Ramos (cell line): ENCODE data around the gene POP5.
"Not testable (repeated sequence)": the region's sequence is repeated elsewhere in the genome, so short reads cannot be mapped to it uniquely, and the experiment has no call there.

ENCODE experiments used
- in situ Hi-C: fragments of 300-500 bp; cut with MboI; formaldehyde crosslinking; loops from one replicate; pipeline ENCODE4 v1.14.3; 2022; ENCODE audit warnings: low sequenced_read_pairs; ENCODE audit not compliant: unreplicated experiment

The POP5 gene

DNA sequence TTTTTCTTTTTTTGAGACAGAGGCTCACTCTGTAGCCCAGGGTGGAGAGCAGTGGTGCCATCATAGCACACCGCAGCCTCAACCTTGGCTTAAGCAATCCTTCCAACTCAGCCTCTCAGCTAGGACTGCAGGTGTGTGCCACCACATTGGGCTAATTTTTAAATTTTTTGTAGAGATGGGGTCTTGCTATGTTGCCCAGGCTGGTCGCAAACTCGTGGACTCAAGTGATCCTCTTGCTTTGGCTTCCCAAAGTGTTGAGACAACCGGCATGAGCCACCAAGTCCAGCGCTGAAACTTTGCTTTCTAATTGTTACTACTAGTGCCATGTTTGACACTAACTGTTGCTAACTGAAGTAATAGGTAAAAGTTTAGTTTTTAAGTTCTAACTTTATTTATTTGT lies 39.0 kb downstream of the POP5 start:
- in situ Hi-C loops = no loop called here

GRCh38 chr12:120540445-120540844 lies 40.8 kb downstream of the POP5 start:
- in situ Hi-C loops = no loop called here

DNA sequence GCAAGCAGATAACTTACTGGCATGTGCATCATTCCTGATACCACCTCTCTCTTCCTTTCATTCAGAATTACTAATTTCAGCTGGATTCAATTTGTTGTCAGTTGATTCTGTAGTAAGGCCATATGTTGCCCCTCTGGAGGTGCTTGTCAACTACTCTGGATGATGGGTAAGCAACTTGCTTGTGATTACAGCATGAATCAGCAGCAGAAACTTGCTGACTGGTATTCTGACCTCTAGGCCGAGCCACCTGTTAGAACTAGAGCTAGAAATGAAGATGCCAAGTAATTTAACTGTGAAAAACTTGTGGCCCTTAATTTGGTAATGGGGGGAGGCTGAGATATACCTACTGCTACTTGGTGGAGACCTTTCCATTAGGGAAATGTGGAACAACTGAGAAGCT lies 41.9 kb downstream of the POP5 start:
- in situ Hi-C loops = no loop called here

DNA sequence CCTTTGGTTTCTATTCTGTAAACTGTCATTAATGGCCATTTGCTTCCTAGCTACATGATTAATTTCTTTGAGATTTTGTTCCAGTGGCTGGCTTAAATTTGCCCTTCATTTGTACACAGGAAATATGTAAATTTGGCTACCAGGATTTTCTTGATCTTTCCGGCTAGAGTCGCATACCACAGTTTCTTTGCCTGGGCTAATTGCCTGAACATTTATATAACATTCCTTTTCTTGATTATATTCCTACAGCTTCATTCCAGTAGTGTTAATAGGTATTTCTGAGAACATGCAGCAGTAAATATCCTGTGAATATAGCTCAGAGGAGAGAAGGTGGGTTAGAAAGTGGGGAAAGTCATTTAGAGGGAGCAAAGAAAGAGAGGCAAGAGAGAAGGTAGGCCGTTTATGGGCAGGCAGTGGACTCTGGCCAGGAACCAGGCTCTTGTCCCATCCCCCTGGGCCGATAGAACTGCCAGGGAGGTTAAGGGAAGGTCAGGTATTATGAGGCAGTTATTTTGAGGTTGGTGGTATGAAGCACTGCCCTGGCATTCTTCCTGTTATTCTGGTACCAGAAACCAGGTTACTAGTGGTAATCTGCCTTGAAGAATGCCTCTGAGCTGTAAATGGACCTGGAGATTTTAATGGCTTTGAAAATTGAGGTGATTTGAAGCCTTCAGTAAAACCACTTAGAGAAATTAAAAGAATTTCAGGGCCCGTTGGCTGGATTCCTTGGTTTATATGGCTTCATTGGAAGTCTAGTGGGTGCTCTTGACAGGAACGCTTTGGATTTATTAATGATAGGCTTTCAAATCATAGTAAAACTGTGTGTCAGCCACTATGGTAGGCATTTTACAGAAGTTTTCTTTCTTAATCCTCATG lies 42.7 kb downstream of the POP5 start:
- in situ Hi-C loops = no loop called here

GRCh38 chr12:120537856-120538220 lies 43.4 kb downstream of the POP5 start:
- in situ Hi-C loops = no loop called here

DNA sequence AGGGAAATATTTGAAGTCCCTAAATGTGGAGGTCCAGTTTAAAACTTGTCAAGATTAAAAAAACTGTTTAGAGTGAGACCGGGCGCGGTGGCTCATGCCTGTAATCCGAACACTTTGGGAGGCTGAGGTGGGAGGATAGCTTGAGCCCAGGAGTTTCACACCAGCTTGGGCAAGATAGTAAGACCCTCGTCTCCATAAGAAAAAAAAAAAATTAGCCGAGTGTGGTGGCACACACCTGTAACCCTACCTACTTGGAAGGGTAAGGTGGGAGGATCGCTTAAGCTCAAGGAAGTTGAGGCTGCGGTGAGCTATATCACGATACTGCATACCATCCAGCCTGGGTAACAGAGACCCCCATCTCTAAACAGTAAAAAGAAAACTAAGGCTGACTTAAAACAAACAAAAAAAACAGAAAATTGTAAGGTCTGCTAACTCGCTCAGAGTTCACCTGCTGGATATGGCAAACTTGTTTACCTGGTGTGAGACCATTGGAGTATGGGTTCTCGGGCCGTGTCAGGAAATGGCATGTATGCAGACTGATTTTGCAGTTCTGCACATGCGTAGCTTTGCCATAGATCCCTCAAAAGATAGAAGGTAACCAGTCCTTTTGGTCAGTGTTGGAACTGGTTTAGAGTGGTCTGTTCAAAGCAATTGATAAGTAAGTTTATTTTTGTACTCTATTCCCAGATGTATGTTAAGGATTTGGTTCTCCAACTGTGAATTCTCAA lies 45.0 kb downstream of the POP5 start:
- in situ Hi-C loops = no loop called here

- in situ Hi-C loops = no loop called here
Measured at GRCh38 chr12:120534703-120535655, 46.2 kb downstream of the POP5 start.

DNA sequence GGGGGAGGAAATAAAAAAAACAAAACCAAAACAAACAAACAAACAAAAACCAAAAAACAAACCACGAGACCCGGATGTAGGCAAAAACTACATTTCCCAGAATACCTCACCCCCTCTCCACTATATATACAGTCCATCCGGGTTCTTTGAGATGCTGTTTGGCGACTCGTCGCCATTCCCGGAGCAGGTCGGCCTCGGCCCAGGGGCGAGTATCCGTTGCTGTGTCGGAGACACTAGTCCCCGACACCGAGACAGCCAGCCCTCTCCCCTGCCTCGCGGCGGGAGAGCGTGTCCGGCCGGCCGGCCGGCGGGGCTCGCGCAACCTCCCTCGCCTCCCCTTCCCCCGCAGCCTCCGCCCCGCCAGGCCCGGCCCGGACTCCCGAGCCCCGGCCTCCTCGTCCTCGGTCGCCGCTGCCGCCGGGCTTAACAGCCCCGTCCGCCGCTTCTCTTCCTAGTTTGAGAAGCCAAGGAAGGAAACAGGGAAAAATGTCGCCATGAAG lies 46.9 kb downstream of the POP5 start, which contains the start of gene RNF10:
Gene RNF10, plus strand, starts transcription at position 154 of the 500 bp plus-strand sequence. CDS start 456 bp downstream, outside the sequence.
- in situ Hi-C loops = no loop called here

- in situ Hi-C loops = no loop called here
Measured at GRCh38 chr12:120532701-120533238, 48.4 kb downstream of the POP5 start.

GRCh38 chr12:120530418-120530761 lies 50.8 kb downstream of the POP5 start:
- in situ Hi-C loops = not testable (repeated sequence)

DNA sequence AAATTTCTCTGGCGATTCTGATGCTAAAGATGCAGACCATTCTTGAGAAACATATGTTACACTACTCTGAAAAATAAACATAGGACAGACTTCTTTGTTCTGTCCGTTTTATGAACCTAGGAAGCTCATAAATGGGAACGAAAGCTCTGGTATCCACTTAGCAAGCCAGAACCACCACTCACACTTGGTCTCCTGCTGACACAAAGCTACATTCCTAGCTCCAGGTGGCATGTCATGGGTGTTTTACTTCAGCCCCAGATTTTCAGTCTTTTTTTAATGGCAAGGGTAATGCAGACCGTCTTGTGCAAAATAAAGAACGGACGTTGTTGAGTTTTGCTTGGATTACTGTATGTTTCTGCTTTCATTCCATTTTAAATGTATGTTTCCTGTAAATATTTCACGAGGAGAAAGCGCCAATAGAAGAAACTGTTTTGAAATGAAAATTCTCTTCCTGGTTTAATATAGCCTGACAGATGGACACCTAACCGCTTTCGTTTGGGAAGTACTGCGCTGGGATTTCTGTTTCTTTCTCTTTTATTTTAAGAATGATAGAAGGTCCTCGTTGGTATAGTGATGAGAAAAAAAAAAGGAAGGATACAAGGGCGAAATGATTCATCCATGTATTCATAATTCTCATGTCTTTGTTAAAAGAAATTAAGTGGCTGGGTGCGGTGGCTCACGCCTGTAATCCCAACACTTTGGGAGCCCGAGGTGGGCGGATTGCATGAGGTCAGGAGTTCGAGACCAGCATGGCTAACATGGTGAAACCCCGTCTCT lies 51.4 kb downstream of the POP5 start:
- in situ Hi-C loops = no loop called here

- in situ Hi-C loops = no loop called here
Measured at GRCh38 chr12:120528861-120529525, 52.2 kb downstream of the POP5 start, which contains the start of gene COQ5. COQ5 (minus strand) TSS chr12:120529158; CDS start chr12:120529141, 17 bp downstream.
